Measurements from ENCODE around the gene NEGR1.

Gene NEGR1

DNA sequence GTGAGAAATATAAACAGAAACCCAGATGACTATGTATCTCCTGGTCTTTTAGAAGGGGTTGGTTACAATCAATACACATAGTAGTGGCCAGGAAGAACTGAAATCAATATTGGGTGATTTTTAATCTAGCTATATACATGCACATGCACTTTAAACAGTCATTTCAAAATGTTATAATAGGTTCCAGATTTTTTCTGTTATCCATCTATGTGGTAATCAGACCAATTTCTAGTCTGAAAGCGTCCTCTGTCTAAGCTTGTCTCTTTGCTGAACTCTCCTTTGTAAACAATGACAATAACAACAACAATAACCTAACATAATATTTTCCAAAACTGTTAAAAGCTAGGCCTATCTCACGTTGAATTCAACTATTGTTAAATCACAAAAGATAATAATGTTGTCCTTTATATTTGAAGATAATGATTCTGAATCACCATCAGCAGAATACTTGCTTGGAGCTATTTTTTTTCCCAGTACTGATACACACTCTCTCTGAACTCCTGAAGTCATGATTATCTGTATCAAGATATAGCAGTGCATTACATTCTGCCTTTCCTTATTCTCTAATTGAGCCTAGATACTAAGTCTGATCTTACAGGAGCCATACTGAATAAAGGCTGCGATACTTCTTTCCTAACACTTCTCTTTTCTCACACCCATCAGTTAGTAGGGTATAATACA lies 704.7 kb downstream of the NEGR1 start:
- H3K27ac ChIP-seq, result no peak overlapping the region

DNA sequence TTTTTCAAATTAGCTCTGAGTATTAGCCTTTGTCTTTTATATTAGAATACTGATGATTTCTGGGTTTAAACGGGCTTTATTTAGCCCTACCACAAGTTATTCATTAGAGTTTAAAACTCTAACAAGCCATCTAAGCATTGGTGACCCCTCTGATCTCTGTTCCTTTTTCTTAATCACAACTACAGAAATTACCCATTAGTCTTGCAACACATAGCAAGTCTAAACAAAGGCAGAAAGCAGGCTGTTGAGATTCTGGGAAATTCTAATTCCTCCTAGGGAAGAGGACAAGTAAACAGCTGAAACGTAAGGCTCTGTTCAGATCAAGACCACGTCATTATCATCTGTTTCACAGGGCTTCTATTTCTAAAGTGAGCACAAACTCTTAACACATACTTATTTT lies 710.3 kb downstream of the NEGR1 start:
- POLR2A ChIA-PET (ENCODE audit: low non-redundant PET), result no interaction called here
- TF ChIP-seq, protein P1, sequence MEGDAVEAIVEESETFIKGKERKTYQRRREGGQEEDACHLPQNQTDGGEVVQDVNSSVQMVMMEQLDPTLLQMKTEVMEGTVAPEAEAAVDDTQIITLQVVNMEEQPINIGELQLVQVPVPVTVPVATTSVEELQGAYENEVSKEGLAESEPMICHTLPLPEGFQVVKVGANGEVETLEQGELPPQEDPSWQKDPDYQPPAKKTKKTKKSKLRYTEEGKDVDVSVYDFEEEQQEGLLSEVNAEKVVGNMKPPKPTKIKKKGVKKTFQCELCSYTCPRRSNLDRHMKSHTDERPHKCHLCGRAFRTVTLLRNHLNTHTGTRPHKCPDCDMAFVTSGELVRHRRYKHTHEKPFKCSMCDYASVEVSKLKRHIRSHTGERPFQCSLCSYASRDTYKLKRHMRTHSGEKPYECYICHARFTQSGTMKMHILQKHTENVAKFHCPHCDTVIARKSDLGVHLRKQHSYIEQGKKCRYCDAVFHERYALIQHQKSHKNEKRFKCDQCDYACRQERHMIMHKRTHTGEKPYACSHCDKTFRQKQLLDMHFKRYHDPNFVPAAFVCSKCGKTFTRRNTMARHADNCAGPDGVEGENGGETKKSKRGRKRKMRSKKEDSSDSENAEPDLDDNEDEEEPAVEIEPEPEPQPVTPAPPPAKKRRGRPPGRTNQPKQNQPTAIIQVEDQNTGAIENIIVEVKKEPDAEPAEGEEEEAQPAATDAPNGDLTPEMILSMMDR (conservative IDR thresholded peaks at IDR 0.05; ENCODE audit: low read depth), result no peak
- DNase-seq (ENCODE audit: low spot score), result no peak

More for the DNA sequence above, 704.7 kb downstream of the NEGR1 start:
- ChIA-PET CTCF (no interaction called here), POLR2A (ENCODE audit: low non-redundant PET) (no interaction called here)
- TF ChIP-seq, protein P1 (conservative IDR thresholded peaks at IDR 0.05; ENCODE audit: low read depth), result no peak
- no peak for DNase-seq (ENCODE audit: low spot score)

DNA sequence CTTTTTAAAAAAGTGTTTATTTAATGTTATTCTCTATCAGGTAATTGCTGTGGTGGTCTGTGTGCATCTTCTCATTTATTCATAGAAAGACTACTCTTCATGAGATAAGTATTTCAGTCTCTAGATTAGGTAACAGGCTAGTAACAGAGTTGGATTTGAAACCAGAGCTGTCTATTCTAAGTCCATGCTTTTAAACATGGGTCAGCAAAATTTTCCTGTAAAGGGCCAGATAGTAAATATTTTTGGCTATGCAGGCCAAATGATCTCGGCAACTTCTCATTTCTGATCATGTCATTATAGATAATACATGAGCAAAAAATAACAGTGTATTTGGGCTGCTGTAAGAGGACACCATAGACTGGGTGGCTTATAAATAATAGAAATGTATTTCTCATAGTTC lies 715.9 kb downstream of the NEGR1 start:
- ChIA-PET CTCF (no interaction called here), POLR2A (ENCODE audit: low non-redundant PET) (no interaction called here)
- no peak overlapping the region for H3K27ac ChIP-seq
- DNase-seq (ENCODE audit: low spot score), result no peak
- TF ChIP-seq, protein P1 (conservative IDR thresholded peaks at IDR 0.05; ENCODE audit: low read depth), result no peak

More for the DNA sequence above, 710.3 kb downstream of the NEGR1 start:
- CTCF ChIA-PET, result interaction anchor here (0.6 kb wide), 1 partner anchor 1051 kb away, joined by 3 read pairs; no protein-coding TSS in a partner anchor
- H3K27ac ChIP-seq, result no peak overlapping the region

DNA sequence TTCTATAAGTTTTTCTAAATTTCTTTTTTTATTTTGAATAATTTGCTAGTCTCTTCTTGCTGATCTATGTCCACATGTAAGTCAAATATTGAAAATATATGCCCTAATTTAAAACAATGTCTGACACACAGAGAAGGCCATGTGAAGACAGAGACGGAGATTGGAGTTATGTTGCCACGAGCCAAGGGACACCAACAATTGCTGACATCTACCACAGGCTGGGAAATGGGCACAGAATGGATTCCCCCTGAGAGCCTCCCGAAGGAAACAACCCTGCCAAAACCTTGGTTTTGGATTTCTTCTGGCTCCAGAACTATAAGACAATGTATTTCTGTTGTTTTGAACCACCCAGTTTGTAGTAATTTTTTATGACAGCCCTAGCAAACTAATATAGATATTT lies 716.5 kb downstream of the NEGR1 start:
- POLR2A ChIA-PET (ENCODE audit: low non-redundant PET), result no interaction called here
- H3K27ac ChIP-seq, result no peak overlapping the region
- no peak for DNase-seq (ENCODE audit: low spot score)
- CTCF ChIA-PET, result no interaction called here
- TF ChIP-seq, protein P1 (conservative IDR thresholded peaks at IDR 0.05; ENCODE audit: low read depth), result no peak

DNA sequence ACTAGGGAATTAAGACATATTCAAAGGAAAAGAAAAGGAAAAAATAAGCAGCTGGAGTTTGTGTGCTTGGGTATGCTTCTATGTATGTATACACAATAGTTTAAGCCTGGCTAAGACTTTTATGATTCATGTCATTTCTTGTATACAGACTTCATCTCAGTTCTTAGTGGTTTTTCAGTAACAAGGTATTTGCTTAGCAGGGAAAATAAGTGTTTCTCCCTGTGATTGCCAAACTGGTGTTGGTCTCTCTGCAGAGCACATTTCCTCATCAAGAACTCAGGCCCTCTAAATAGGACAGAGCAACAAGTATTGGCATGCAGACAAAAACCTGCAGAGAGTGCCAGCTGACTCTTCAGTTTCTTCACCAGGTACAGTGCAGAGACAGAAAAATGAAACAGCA lies 717.1 kb downstream of the NEGR1 start:
- ChIA-PET POLR2A (ENCODE audit: low non-redundant PET) (no interaction called here), CTCF (no interaction called here)
- TF ChIP-seq, protein P1 (conservative IDR thresholded peaks at IDR 0.05; ENCODE audit: low read depth), result no peak
- H3K27ac ChIP-seq, result no peak overlapping the region
- no peak for DNase-seq (ENCODE audit: low spot score)

DNA sequence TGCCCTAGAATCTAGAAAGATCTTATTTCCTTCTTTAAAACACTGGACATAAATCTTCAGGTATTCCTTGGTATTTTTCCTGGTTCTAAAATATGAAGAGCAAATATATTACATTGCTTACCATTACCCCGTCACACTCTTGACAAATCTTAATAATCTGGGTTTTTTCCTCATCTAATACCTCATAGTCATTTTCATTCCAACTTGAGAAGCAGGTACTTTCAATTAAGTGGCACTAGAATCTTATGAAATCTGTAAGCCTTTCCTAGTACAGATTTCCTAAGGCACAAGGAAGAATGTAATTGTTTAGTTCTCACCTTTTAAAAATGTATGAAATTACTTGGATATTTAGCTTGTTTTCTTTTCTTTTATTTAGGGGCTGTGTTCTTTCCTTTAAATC lies 720.0 kb downstream of the NEGR1 start:
- POLR2A ChIA-PET (ENCODE audit: low non-redundant PET), result no interaction called here
- TF ChIP-seq, protein P1 (conservative IDR thresholded peaks at IDR 0.05; ENCODE audit: low read depth), result no peak
- no peak for DNase-seq (ENCODE audit: low spot score)
- H3K27ac ChIP-seq, result no peak overlapping the region
- CTCF ChIA-PET, result no interaction called here

All from RWPE1 (cell line).